ENCODE measurements around the gene ERN1.

Gene ERN1

DNA sequence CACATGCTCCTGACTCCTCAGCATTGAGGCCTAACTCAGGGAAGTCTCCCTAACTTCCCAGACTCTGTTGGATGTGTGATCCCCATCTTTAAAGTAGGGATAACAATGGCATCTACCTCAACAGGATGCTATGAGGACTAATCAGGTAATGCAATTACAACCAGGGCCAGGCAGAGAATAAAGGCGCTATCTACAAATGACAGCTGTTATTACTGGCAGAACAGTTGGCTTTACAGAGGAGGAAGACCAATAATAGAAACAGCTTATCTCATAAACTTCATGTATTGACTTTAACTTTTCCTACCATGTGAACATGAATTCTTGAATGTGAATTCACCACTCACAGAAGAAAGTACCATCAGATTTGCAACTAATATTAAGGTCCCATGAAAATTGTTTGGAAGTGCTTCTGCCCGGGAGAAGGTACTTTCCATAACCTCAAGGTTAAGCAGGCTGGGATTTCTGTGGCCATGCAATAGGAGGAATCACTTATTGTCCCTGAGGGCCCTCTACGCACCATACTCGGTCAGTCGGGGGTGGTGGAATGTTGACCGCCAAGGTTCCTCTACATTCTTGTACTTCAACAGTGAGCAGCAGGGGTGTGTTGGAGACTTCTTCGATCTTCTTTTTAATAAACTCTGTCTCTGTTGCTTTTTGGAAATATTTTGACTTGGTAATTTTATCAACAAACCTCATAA lies 22.6 kb upstream of the ERN1 start:
- Histone ChIP-seq H3K27ac (replicated peaks; ENCODE audit: low read length) (no peak overlapping the region), H2AK5ac (ENCODE audit: low read depth, low read length) (no peak overlapping the region), H2BK15ac (ENCODE audit: low read length) (no peak overlapping the region), H3K4me2 (ENCODE audit: insufficient read depth, low read length, poor library complexity, severe bottlenecking) (no peak overlapping the region), H3K4me3 (ENCODE audit: low read length in 2 of 2) (no peak overlapping the region), H3K18ac (ENCODE audit: low read length) (no peak overlapping the region), H3K36me3 (replicated peaks in 1 of 2; ENCODE audit: control insufficient read depth in 2 of 2, insufficient read depth in 2 of 2, low read length in 2 of 2) (peaks cover 2 to 52% of the 10 kb centered on the region in 2 donors), H3K23ac (ENCODE audit: low read depth, low read length, poor library complexity) (no peak overlapping the region), H3K4ac (ENCODE audit: low read length) (no peak overlapping the region), H3K9ac (ENCODE audit: low read depth, low read length, poor library complexity) (no peak overlapping the region), H3K27me3 (ENCODE audit: control insufficient read depth in 3 of 3, insufficient read depth in 3 of 3, low read depth in 1 of 3, low read length in 3 of 3) (no peaks in the 10 kb centered on the region), H4K8ac (ENCODE audit: low read depth, low read length) (no peak overlapping the region), H3K9me3 (replicated peaks in 1 of 2; ENCODE audit: control insufficient read depth in 2 of 2, insufficient read depth in 1 of 2, low read depth in 1 of 2, low read length in 2 of 2) (no peaks in the 10 kb centered on the region), H3K79me1 (ENCODE audit: low read depth, low read length) (no peaks in the 10 kb centered on the region), H2BK120ac (ENCODE audit: low read depth, low read length) (no peak overlapping the region), H2BK5ac (ENCODE audit: low read length) (no peak overlapping the region), H3K4me1 (ENCODE audit: control insufficient read depth in 2 of 2, insufficient read depth in 1 of 2, low read depth in 1 of 2, low read length in 2 of 2) (peaks cover 8 to 11% of the 10 kb centered on the region in 2 donors), H2AFZ (ENCODE audit: low read length) (no peak overlapping the region), H3K14ac (ENCODE audit: low read length) (no peak overlapping the region), H4K91ac (ENCODE audit: low read depth, low read length, poor library complexity) (no peak overlapping the region), H2BK12ac (ENCODE audit: low read length) (no peak overlapping the region)
- DNase-seq (ENCODE audit: low spot score): no peak
- no CpG with 5 or more reads among the region's 7 CpGs for whole genome bisulfite sequencing, 2 donors (ENCODE audit: extremely low coverage in 2 of 2, insufficient read length in 2 of 2, insufficient replicate concordance in 1 of 2)

DNA sequence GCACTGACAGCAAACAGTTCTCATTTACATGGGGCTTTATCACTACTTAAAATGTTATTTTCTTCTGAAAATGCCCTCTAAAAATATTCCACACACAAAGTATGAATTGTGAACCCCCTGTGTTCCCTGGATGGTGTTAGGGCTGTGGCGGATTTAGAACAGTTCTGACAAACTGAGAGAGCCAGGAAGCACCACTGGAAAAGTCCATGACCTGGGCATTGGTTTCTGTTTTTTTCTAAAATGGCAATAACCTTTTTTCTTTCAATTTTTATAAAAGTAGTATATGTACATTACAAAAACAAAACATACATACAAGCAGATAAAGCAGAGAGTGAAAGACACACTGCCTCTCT lies 21.0 kb upstream of the ERN1 start:
- Histone ChIP-seq H4K91ac (ENCODE audit: low read depth, low read length, poor library complexity) (no peak overlapping the region), H3K9ac (ENCODE audit: low read depth, low read length, poor library complexity) (no peak overlapping the region), H3K36me3 (replicated peaks in 1 of 2; ENCODE audit: control insufficient read depth in 2 of 2, insufficient read depth in 2 of 2, low read length in 2 of 2) (peaks cover 2 to 64% of the 10 kb centered on the region in 2 donors), H3K27me3 (ENCODE audit: control insufficient read depth in 3 of 3, insufficient read depth in 3 of 3, low read depth in 1 of 3, low read length in 3 of 3) (no peaks in the 10 kb centered on the region), H2BK5ac (ENCODE audit: low read length) (no peak overlapping the region), H2AK5ac (ENCODE audit: low read depth, low read length) (no peak overlapping the region), H3K18ac (ENCODE audit: low read length) (no peak overlapping the region), H3K9me3 (replicated peaks in 1 of 2; ENCODE audit: control insufficient read depth in 2 of 2, insufficient read depth in 1 of 2, low read depth in 1 of 2, low read length in 2 of 2) (no peaks in the 10 kb centered on the region), H2BK12ac (ENCODE audit: low read length) (no peak overlapping the region), H2BK120ac (ENCODE audit: low read depth, low read length) (no peak overlapping the region), H3K4ac (ENCODE audit: low read length) (no peak overlapping the region), H2BK15ac (ENCODE audit: low read length) (no peak overlapping the region), H3K4me2 (ENCODE audit: insufficient read depth, low read length, poor library complexity, severe bottlenecking) (no peak overlapping the region), H3K23ac (ENCODE audit: low read depth, low read length, poor library complexity) (no peak overlapping the region), H3K14ac (ENCODE audit: low read length) (no peak overlapping the region), H3K4me3 (ENCODE audit: low read length in 2 of 2) (no peak overlapping the region), H3K27ac (replicated peaks; ENCODE audit: low read length) (no peak overlapping the region), H3K79me1 (ENCODE audit: low read depth, low read length) (no peaks in the 10 kb centered on the region), H4K8ac (ENCODE audit: low read depth, low read length) (no peak overlapping the region), H3K4me1 (ENCODE audit: control insufficient read depth in 2 of 2, insufficient read depth in 1 of 2, low read depth in 1 of 2, low read length in 2 of 2) (peaks cover 2 to 4% of the 10 kb centered on the region in 2 donors), H2AFZ (ENCODE audit: low read length) (no peak overlapping the region)
- WGBS, 2 donors (ENCODE audit: extremely low coverage in 2 of 2, insufficient read length in 2 of 2, insufficient replicate concordance in 1 of 2): no CpG with 5 or more reads among the region's 1 CpG
- no peak for DNase-seq (ENCODE audit: low spot score)

DNA sequence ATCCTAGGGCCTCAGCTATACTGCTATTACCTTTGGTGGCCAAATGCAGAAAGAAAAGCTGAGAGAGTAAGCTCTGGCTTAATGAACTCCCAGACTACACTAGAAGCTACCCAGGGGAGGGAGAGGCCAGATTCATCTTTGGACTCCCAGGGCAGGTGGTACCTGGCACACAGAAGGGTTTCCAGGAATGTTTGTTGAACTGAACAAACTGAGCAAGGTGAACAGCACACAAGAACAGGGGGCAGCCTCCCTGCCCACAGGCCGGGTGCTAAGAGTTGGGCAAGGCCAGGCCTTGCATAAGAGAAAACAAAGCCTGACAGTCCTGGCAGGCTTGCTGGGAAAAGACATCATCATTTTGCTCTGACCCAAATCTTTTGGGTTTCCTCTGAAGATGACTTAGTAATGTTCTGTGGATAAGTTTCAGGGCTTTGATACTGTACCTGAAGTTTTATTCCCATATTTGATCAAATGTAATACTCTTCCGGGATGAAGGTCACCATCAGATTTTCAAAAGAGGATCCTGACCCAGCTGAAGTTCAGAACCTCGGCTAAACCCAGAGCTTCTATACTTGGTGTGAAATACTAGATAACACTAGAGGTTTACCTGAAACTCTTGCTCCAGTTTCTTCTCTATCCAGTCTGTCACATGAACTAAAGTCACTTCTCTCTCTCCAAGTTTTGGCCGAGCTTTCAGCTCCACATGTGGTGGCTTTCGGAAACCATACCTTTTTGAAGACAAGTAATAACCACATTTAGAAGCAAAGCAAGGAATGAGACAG lies 20.5 kb upstream of the ERN1 start:
- H2BK12ac ChIP-seq (ENCODE audit: low read length): no peak overlapping the region
- no peak overlapping the region for H3K14ac ChIP-seq (ENCODE audit: low read length)
- no peaks in the 10 kb centered on the region for H3K27me3 ChIP-seq (ENCODE audit: control insufficient read depth in 3 of 3, insufficient read depth in 3 of 3, low read depth in 1 of 3, low read length in 3 of 3)
- WGBS, 2 donors (ENCODE audit: extremely low coverage in 2 of 2, insufficient read length in 2 of 2, insufficient replicate concordance in 1 of 2): no CpG with 5 or more reads among the region's 5 CpGs
- no peak overlapping the region for H3K23ac ChIP-seq (ENCODE audit: low read depth, low read length, poor library complexity)
- peaks cover 0 to 2% of the 10 kb centered on the region in 2 donors for H3K4me1 ChIP-seq (ENCODE audit: control insufficient read depth in 2 of 2, insufficient read depth in 1 of 2, low read depth in 1 of 2, low read length in 2 of 2)
- no peak overlapping the region for H3K18ac ChIP-seq (ENCODE audit: low read length)
- no peak overlapping the region for H4K8ac ChIP-seq (ENCODE audit: low read depth, low read length)
- H2AK5ac ChIP-seq (ENCODE audit: low read depth, low read length): no peak overlapping the region
- H3K9me3 ChIP-seq (replicated peaks in 1 of 2; ENCODE audit: control insufficient read depth in 2 of 2, insufficient read depth in 1 of 2, low read depth in 1 of 2, low read length in 2 of 2): no peaks in the 10 kb centered on the region
- H4K91ac ChIP-seq (ENCODE audit: low read depth, low read length, poor library complexity): no peak overlapping the region
- no peak overlapping the region for H2BK15ac ChIP-seq (ENCODE audit: low read length)
- no peak overlapping the region for H2AFZ ChIP-seq (ENCODE audit: low read length)
- peaks cover 2 to 64% of the 10 kb centered on the region in 2 donors for H3K36me3 ChIP-seq (replicated peaks in 1 of 2; ENCODE audit: control insufficient read depth in 2 of 2, insufficient read depth in 2 of 2, low read length in 2 of 2)
- H3K4ac ChIP-seq (ENCODE audit: low read length): no peak overlapping the region
- no peak overlapping the region for H3K9ac ChIP-seq (ENCODE audit: low read depth, low read length, poor library complexity)
- no peak for DNase-seq (ENCODE audit: low spot score)
- H3K4me2 ChIP-seq (ENCODE audit: insufficient read depth, low read length, poor library complexity, severe bottlenecking): no peak overlapping the region
- no peak overlapping the region for H2BK120ac ChIP-seq (ENCODE audit: low read depth, low read length)
- H3K79me1 ChIP-seq (ENCODE audit: low read depth, low read length): no peaks in the 10 kb centered on the region
- H3K27ac ChIP-seq (replicated peaks; ENCODE audit: low read length): no peak overlapping the region
- H3K4me3 ChIP-seq (ENCODE audit: low read length in 2 of 2): no peak overlapping the region
- no peak overlapping the region for H2BK5ac ChIP-seq (ENCODE audit: low read length)

DNA sequence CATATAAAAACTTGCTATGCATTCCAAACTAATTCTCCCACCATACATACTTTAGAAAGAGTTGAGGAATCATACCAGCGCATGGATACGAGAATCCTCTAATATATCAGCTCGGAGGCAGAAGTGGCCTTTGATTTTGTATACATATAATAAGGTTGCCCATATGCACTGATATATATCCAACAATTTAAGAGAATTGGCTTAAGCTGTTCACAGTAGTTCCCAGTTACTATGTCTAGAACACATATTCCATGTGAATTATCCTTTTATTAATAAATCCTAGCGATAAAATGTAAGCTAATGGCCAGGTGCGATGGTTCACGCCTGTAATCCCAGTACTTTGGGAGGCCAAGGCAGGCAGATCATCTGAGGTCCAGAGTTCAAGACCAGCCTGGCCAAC lies 19.3 kb upstream of the ERN1 start:
- Histone ChIP-seq H2AK5ac (ENCODE audit: low read depth, low read length) (no peak overlapping the region), H3K14ac (ENCODE audit: low read length) (no peak overlapping the region), H3K36me3 (replicated peaks in 1 of 2; ENCODE audit: control insufficient read depth in 2 of 2, insufficient read depth in 2 of 2, low read length in 2 of 2) (peaks cover 2 to 64% of the 10 kb centered on the region in 2 donors), H3K27ac (replicated peaks; ENCODE audit: low read length) (no peak overlapping the region), H3K4ac (ENCODE audit: low read length) (no peak overlapping the region), H3K79me1 (ENCODE audit: low read depth, low read length) (no peaks in the 10 kb centered on the region), H2AFZ (ENCODE audit: low read length) (no peak overlapping the region), H3K27me3 (ENCODE audit: control insufficient read depth in 3 of 3, insufficient read depth in 3 of 3, low read depth in 1 of 3, low read length in 3 of 3) (no peaks in the 10 kb centered on the region), H3K9ac (ENCODE audit: low read depth, low read length, poor library complexity) (no peak overlapping the region), H4K91ac (ENCODE audit: low read depth, low read length, poor library complexity) (no peak overlapping the region), H3K4me2 (ENCODE audit: insufficient read depth, low read length, poor library complexity, severe bottlenecking) (no peak overlapping the region), H4K8ac (ENCODE audit: low read depth, low read length) (no peak overlapping the region), H3K4me1 (ENCODE audit: control insufficient read depth in 2 of 2, insufficient read depth in 1 of 2, low read depth in 1 of 2, low read length in 2 of 2) (peaks cover 0 to 2% of the 10 kb centered on the region in 2 donors), H2BK5ac (ENCODE audit: low read length) (no peak overlapping the region), H3K23ac (ENCODE audit: low read depth, low read length, poor library complexity) (no peak overlapping the region), H2BK12ac (ENCODE audit: low read length) (no peak overlapping the region), H3K9me3 (replicated peaks in 1 of 2; ENCODE audit: control insufficient read depth in 2 of 2, insufficient read depth in 1 of 2, low read depth in 1 of 2, low read length in 2 of 2) (no peaks in the 10 kb centered on the region), H2BK120ac (ENCODE audit: low read depth, low read length) (no peak overlapping the region), H2BK15ac (ENCODE audit: low read length) (no peak overlapping the region), H3K4me3 (ENCODE audit: low read length in 2 of 2) (no peak overlapping the region), H3K18ac (ENCODE audit: low read length) (no peak overlapping the region)
- DNase-seq (ENCODE audit: low spot score): no peak
- no CpG with 5 or more reads among the region's 6 CpGs for WGBS, 2 donors (ENCODE audit: extremely low coverage in 2 of 2, insufficient read length in 2 of 2, insufficient replicate concordance in 1 of 2)
